HepG2 (cell line): ENCODE data around the gene MBTPS1. TPM values are rescaled to one million over a fixed set of nuclear protein-coding genes. Genes with fewer than 3 reads are reported as not detected.

Source experiments
- FOXA3 ChIP-seq: IDR thresholded peaks from 2 replicates; pipeline ENCODE4 v1.6.1; 2016; ENCODE audit warnings: missing genetic modification reagents, missing compliant biosample characterization
- HNRNPK ChIP-seq: fragments of 200-400 bp; formaldehyde crosslinking; IDR thresholded peaks from 2 replicates; pipeline ENCODE4 v1.6.1; 2018; ENCODE audit warnings: low read length, low read depth, moderate library complexity, mild to moderate bottlenecking; ENCODE audit not compliant: poor library complexity, severe bottlenecking
- KAT7 ChIP-seq: IDR thresholded peaks from 2 replicates; pipeline ENCODE4 v1.6.1; 2018; ENCODE audit warnings: borderline replicate concordance, missing compliant biosample characterization
- MLX ChIP-seq: IDR thresholded peaks from 2 replicates; pipeline ENCODE4 v1.6.1; 2016
- NFE2L2 ChIP-seq: fragments of 150-350 bp; IDR thresholded peaks from 2 replicates; pipeline ENCODE4 v1.6.1; 2014; ENCODE audit warnings: low read length
- REST ChIP-seq, 2 experiments: IDR thresholded peaks; 2 replicates each; pipeline ENCODE4 v1.6.1; 2011 to 2012; ENCODE audit warnings: low read length in 2 of 2, borderline replicate concordance in 1 of 2, low read depth in 1 of 2, mild to moderate bottlenecking in 1 of 2, moderate library complexity in 1 of 2
- THAP11 ChIP-seq: IDR thresholded peaks from 2 replicates; pipeline ENCODE4 v1.6.1; 2016; ENCODE audit warnings: missing biosample characterization, missing genetic modification reagents
- U2AF1 ChIP-seq: fragments of 200-400 bp; formaldehyde crosslinking; optimal IDR thresholded peaks from 2 replicates; pipeline ENCODE3; 2017; ENCODE audit warnings: mild to moderate bottlenecking, low read depth, low read length
- ZBTB26 ChIP-seq: IDR thresholded peaks from 2 replicates; pipeline ENCODE4 v1.6.1; 2016; ENCODE audit warnings: missing compliant biosample characterization, missing genetic modification reagents, borderline replicate concordance
- ZBTB4 ChIP-seq: sonication (generic); formaldehyde crosslinking; IDR thresholded peaks from 2 replicates; pipeline ENCODE4 v1.4.0; 2020; ENCODE audit warnings: missing genetic modification reagents, mild to moderate bottlenecking, borderline replicate concordance
- ZFY ChIP-seq: sonication (generic); formaldehyde crosslinking; IDR thresholded peaks from 2 replicates; pipeline ENCODE4 v1.4.0; 2020; ENCODE audit warnings: missing genetic modification reagents
- ZNF280B ChIP-seq: sonication (generic); formaldehyde crosslinking; IDR thresholded peaks from 2 replicates; pipeline ENCODE4 v1.5.0; 2020; ENCODE audit warnings: missing genetic modification reagents, mild to moderate bottlenecking, borderline replicate concordance
- ZNF549 ChIP-seq: sonication (generic); formaldehyde crosslinking; IDR thresholded peaks from 2 replicates; pipeline ENCODE4 v1.5.0; 2020; ENCODE audit warnings: missing genetic modification reagents
- ZNF564 ChIP-seq: sonication (generic); formaldehyde crosslinking; IDR thresholded peaks from 2 replicates; pipeline ENCODE4 v1.8.1; 2023; ENCODE audit warnings: mild to moderate bottlenecking, missing genetic modification reagents
- ZNF570 ChIP-seq: sonication (generic); formaldehyde crosslinking; IDR thresholded peaks from 2 replicates; pipeline ENCODE4 v1.4.0; 2020; ENCODE audit warnings: mild to moderate bottlenecking, missing genetic modification reagents, borderline replicate concordance
- ZNF619 ChIP-seq: sonication (generic); formaldehyde crosslinking; IDR thresholded peaks from 2 replicates; pipeline ENCODE4 v1.4.0; 2020; ENCODE audit warnings: mild to moderate bottlenecking, missing genetic modification reagents
- ZNF644 ChIP-seq: IDR thresholded peaks from 2 replicates; pipeline ENCODE4 v1.6.1; 2016; ENCODE audit warnings: low read depth
- ZNF772 ChIP-seq: sonication (generic); formaldehyde crosslinking; IDR thresholded peaks from 2 replicates; pipeline ENCODE4 v1.5.0; 2020; ENCODE audit warnings: mild to moderate bottlenecking, missing genetic modification reagents
- ZNF781 ChIP-seq: sonication (generic); formaldehyde crosslinking; IDR thresholded peaks from 2 replicates; pipeline ENCODE4 v1.5.1; 2020; ENCODE audit warnings: borderline replicate concordance, mild to moderate bottlenecking, missing genetic modification reagents; ENCODE audit errors: not compliant biosample characterization
- polyA plus RNA-seq, 8 experiments: library from polyadenylated mRNA; depleted of rRNA in 3 of 8; stranded (reverse) in 7 of 8; unstranded in 1 of 8; fragments of >200 nt; fragmentation: Illumina TruSeq in 4 of 8; extraction: Trizol in 4 of 8; gene quantifications; 2 replicates each; pipeline versions ENCODE4 v1.2.1 to v1.2.3, GENCODE V29; 2011 to 2016; ENCODE audit warnings: low read depth in 4 of 8, missing spikeins in 1 of 8, mixed read lengths in 1 of 8; ENCODE audit not compliant: insufficient read depth in 1 of 8
- total RNA-seq, 5 experiments: library from RNA; depleted of rRNA; stranded (reverse); fragments of >200 nt; fragmentation: Illumina TruSeq; extraction: Trizol; gene quantifications; 2 replicates each; pipeline ENCODE4 v1.2.3, GENCODE V29; 2016; ENCODE audit warnings: low read depth in 1 of 5

The MBTPS1 gene
- total and polyA plus RNA-seq, 2 of the 13 experiments (the other 11 are each of a cell fraction or from before 2014, with no cell fraction given) = 56.7 to 91.3 TPM

- TF ChIP-seq ZBTB26 (CRISPR knock-in tag) (no peak), REST (IDR thresholded peaks at IDR 0.05; ENCODE audit: borderline replicate concordance in 1 of 2, low read depth in 1 of 2, low read length in 2 of 2) (no peak), ZNF564 (no peak), NFE2L2 (no peak), HNRNPK (no peak), ZNF549 (CRISPR knock-in tag) (no peak), ZNF772 (no peak), U2AF1 (no peak), ZNF644 (no peak), ZNF570 (CRISPR knock-in tag) (no peak), FOXA3 (CRISPR knock-in tag) (peak; percentile 79), ZNF280B (no peak; the same call in 1 of the 2 replicates), ZNF619 (no peak), MLX (CRISPR knock-in tag) (no peak), ZFY (CRISPR knock-in tag) (peak; percentile 78), THAP11 (CRISPR knock-in tag) (peak; percentile 62), ZBTB4 (CRISPR knock-in tag) (no peak; the same call in 1 of the 2 replicates), KAT7 (CRISPR knock-in tag) (no peak; the same call in 1 of the 2 replicates), ZNF781 (CRISPR knock-in tag) (no peak)
These were observed 28.3 kb upstream of the MBTPS1 start, which contains the start of the genes DNAAF1 and HSDL1 (continued) for GRCh38 chr16:84144859-84145639.
